Psoas muscle (tissue), 8 donors: ENCODE measurements around the gene USP48. TPM values are rescaled to one million over a fixed set of nuclear protein-coding genes. Genes with fewer than 3 reads are reported as not detected.

Experiments
- ATAC-seq, 4 donors: fragments of 200-7000 bp; cut with Tn5 transposase; one replicate each; pipeline ENCODE4 v1.9.1; 2020; ENCODE audit warnings: moderate library complexity in 3 of 4, mild to moderate bottlenecking in 2 of 4
- DNase-seq, 2 donors: peaks; one replicate each; pipeline ENCODE4 v3.0.0-alpha.2; 2020
- H3K27ac ChIP-seq: fragments of 200-600 bp; one replicate; pipeline ENCODE4 v1.8.0; 2022
- H3K27me3 ChIP-seq, 3 donors: fragments of 200-600 bp in 1 of 3; one replicate each; pipeline versions ENCODE4 v1.6.1 to v1.8.0; 2013 to 2022; ENCODE audit warnings: low read length in 2 of 3, mild to moderate bottlenecking in 2 of 3, moderate library complexity in 1 of 3; ENCODE audit not compliant: insufficient read depth in 3 of 3
- H3K36me3 ChIP-seq, 2 donors: fragments of 200-600 bp in 1 of 2; one replicate each; pipeline versions ENCODE4 v1.6.1 to v1.8.0; 2013 to 2022; ENCODE audit warnings: low read depth in 1 of 2, mild to moderate bottlenecking in 1 of 2, moderate library complexity in 1 of 2; ENCODE audit not compliant: insufficient read depth in 1 of 2
- H3K4me1 ChIP-seq: fragments of 200-600 bp; one replicate; pipeline ENCODE4 v1.8.0; 2022
- H3K4me3 ChIP-seq: fragments of 200-600 bp; one replicate; pipeline ENCODE4 v1.8.0; 2022; ENCODE audit warnings: mild to moderate bottlenecking
- H3K9me3 ChIP-seq: fragments of 200-600 bp; one replicate; pipeline ENCODE4 v1.8.0; 2022
- WGBS, 3 donors: extraction: QIAGEN DNeasy Blood & Tissue Kit; methylation state at CpG; one replicate each; pipeline versions ENCODE4 v1.1.6 to v1.1.7; 2013; 5-methylcytosine and 5-hydroxymethylcytosine counted together
- intact Hi-C, 2 donors: fragments of 100-400 bp; cut with DNase I; formaldehyde crosslinking; loops; one replicate each; pipeline versions ENCODE4 v1.11.0 to v1.14.2; 2022
- polyA plus RNA-seq, 3 donors: library from polyadenylated mRNA; stranded (reverse); fragments of 200-250 nt; gene quantifications; one replicate each; pipeline ENCODE4 v1.2.3, GENCODE V29; 2013
- total RNA-seq, 4 donors: library from RNA; stranded (reverse); fragmentation: NEBNext Ultra II Directional in 2 of 4; extraction: Animal tissue kit (Norgen Biotek cat#: 25700) in 2 of 4; gene quantifications; one replicate each; pipeline versions ENCODE4 v1.2.1 to v1.2.4, GENCODE V29; 2021 to 2023
- TF ChIP-seq, protein P1 (sequence below): fragments of 200-600 bp; IDR thresholded peaks from one replicate; pipeline ENCODE4 v1.8.0; 2022; ENCODE audit warnings: antibody characterized with exemption
- donor health status: healthy with polysubstance abuse.
- donor health status: DM: no; HTN: no; CAD: no; lungs with moderate emphysema.
- donor health status: Bipolar disorder and iron deficiency.
- donor health status: healthy.
- donor health status: DM: yes; HTN: yes; CAD: no.
- donor health status: DM: no; HTN: no; CAD: no.
- donor health status: DM: no; HTN: no; CAD: no.
- donor health status: DM: yes; HTN: yes; CAD: no.

The USP48 gene
- total and polyA plus RNA-seq, 7 donors = 9.7 to 35.9 (median 20.3) TPM

DNA sequence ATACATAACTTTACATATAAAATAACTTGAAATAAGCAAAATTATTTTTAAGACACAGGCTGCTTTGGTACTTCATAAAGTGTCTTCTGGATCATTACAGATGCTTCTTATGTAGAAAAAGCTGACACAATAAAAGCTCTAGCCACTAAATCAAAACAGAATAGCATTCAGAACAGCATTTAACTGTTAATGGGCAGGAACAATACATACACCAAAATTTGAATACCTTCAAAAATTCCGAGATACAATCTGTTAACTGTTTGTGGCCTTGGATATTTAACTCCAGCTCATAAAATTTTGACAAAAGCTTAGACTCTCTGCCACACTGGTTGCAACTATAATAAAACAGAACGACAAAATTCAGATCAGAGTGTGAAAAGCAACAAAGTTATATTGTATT is 31.7 kb downstream of the USP48 start:
- Histone ChIP-seq H3K27me3 (no peaks in the 10 kb centered on the region), H3K36me3 (peaks cover 3 to 94% of the 10 kb centered on the region in 2 donors), H3K9me3 (no peaks in the 10 kb centered on the region), H3K4me3 (no peak overlapping the region), H3K4me1 (peaks cover 22% of the 10 kb centered on the region), H3K27ac (no peak overlapping the region)
- WGBS, 3 donors = 71 to 78% (median 77%) methylated on average over 2 of the region's 2 CpGs
- intact Hi-C loops = no loop called here
- DNase-seq = no peak
- TF ChIP-seq, protein P1, sequence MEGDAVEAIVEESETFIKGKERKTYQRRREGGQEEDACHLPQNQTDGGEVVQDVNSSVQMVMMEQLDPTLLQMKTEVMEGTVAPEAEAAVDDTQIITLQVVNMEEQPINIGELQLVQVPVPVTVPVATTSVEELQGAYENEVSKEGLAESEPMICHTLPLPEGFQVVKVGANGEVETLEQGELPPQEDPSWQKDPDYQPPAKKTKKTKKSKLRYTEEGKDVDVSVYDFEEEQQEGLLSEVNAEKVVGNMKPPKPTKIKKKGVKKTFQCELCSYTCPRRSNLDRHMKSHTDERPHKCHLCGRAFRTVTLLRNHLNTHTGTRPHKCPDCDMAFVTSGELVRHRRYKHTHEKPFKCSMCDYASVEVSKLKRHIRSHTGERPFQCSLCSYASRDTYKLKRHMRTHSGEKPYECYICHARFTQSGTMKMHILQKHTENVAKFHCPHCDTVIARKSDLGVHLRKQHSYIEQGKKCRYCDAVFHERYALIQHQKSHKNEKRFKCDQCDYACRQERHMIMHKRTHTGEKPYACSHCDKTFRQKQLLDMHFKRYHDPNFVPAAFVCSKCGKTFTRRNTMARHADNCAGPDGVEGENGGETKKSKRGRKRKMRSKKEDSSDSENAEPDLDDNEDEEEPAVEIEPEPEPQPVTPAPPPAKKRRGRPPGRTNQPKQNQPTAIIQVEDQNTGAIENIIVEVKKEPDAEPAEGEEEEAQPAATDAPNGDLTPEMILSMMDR = no peak
- ATAC-seq = no peak

DNA sequence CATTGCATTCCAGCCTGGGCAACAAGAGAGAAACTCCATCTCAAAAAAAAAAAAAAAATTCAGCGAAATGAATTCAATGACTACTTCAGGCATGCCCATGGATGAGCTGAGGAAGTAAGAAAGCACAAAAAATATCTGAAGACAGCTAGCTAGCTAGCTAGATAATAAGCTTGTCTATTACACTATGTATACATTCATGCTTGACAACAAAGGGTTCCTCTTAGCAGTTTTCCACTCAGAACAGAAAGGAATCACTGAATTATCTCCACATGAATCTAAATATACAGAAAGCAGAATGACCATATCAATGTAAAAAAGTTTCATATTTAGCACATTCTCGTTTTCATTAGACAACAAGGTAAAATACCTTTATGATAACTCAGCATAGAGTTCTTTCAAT is 32.1 kb downstream of the USP48 start:
- DNase-seq = no peak
- intact Hi-C loops = no loop called here
- no peaks in the 10 kb centered on the region for H3K27me3 ChIP-seq
- ATAC-seq = no peak
- peaks cover 3 to 94% of the 10 kb centered on the region in 2 donors for H3K36me3 ChIP-seq
- WGBS, 3 donors = 45 to 74% (median 50%) methylated on average over 2 of the region's 2 CpGs
- H3K9me3 ChIP-seq = no peaks in the 10 kb centered on the region
- no peak overlapping the region for H3K4me3 ChIP-seq
- peaks cover 22% of the 10 kb centered on the region for H3K4me1 ChIP-seq
- TF ChIP-seq, protein P1 = no peak
- H3K27ac ChIP-seq = no peak overlapping the region

DNA sequence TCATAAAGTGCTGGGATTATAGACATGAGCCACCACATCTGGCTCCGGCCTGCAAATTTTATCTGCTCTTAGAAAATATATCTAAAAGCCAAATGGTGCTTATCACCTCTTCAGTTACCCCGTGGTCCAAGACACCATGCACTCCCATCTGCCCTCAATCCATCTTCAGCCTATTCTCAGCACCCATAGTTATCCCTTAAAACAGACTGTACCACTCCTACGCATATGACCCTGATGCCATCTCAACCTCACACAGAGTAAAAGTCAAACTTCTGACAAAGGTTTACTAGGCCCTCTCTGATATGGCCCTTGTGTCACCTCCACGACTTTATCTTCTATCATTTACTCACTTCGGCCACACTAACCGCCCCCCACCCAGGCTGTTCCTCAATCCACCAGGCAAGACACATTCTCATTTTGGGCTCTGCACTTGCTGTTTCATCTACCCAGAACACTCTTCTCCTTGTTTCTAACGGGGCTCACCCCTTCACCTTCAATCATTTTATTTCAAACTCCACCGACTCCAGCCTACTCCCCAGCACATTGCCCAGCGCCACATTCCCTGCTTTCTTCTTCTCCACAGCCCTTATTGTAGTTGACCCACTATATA is 33.0 kb downstream of the USP48 start:
- Histone ChIP-seq H3K36me3 (peaks cover 3 to 94% of the 10 kb centered on the region in 2 donors), H3K27ac (no peak overlapping the region), H3K9me3 (no peaks in the 10 kb centered on the region), H3K4me1 (peaks cover 16% of the 10 kb centered on the region), H3K27me3 (no peaks in the 10 kb centered on the region), H3K4me3 (no peak overlapping the region)
- TF ChIP-seq, protein P1 = no peak
- intact Hi-C loops = no loop called here
- no peak for DNase-seq
- WGBS, 3 donors = 79 to 88% (median 83%) methylated on average over 9 of the region's 9 CpGs
- ATAC-seq = no peak

DNA sequence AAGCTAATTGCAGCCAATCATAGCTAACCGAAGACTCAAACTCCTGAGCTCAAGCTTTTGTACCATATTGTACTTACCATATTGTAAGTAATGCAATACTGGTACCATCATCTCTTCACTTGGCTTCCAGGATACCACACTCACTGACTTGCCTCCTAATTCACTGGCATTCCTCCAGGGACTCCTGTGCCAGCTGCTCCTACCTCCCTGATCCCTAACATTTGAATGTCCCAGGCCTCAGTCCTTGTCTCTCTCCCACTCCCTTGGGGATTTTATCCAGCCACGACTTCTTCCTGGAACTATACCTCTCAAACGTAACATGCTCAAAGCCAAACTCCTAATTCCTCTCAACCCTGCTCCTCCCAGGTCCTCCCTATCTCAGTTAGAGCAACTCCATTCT is 33.8 kb downstream of the USP48 start:
- Histone ChIP-seq H3K4me1 (peaks cover 9% of the 10 kb centered on the region), H3K36me3 (peaks cover 3 to 94% of the 10 kb centered on the region in 2 donors), H3K27ac (no peak overlapping the region), H3K9me3 (no peaks in the 10 kb centered on the region), H3K27me3 (no peaks in the 10 kb centered on the region), H3K4me3 (no peak overlapping the region)
- 51 to 66% (median 62%) methylated on average over 3 of the region's 3 CpGs for WGBS, 3 donors
- intact Hi-C loops = no loop called here
- TF ChIP-seq, protein P1 = no peak
- ATAC-seq = no peak
- DNase-seq = no peak

DNA sequence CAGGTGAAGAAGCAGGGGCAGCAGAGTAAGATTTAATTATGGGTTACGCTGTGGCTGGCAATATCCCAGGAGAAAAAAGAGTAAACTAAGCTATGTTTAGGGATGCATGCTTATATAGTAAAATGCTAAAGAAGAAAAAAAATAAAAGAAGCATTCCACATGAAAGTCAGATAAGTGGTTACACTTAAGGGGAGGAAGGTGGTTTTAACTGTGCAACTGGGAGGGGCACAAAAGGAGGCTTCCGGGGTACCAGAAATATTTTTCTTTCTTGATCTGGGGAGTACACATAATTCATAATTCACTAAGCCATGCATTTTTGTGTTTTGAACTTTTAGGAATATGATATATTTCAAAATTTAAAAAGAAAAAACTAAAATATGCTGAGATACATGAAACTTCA is 39.5 kb downstream of the USP48 start:
- 96 to 100% (median 96%) methylated on average over 2 of the region's 2 CpGs for WGBS, 3 donors
- H3K36me3 ChIP-seq = peaks cover 0 to 68% of the 10 kb centered on the region in 2 donors
- H3K4me3 ChIP-seq = no peak overlapping the region
- H3K27me3 ChIP-seq = no peaks in the 10 kb centered on the region
- no peaks in the 10 kb centered on the region for H3K4me1 ChIP-seq
- no peak for DNase-seq
- no peak overlapping the region for H3K27ac ChIP-seq
- no peak for ATAC-seq
- TF ChIP-seq, protein P1 = no peak
- intact Hi-C loops = no loop called here
- no peaks in the 10 kb centered on the region for H3K9me3 ChIP-seq
